Large intestine (tissue), 3 donors: ENCODE measurements around the gene SLC9A7. TPM values are rescaled to one million over a fixed set of nuclear protein-coding genes. Genes with fewer than 3 reads are reported as not detected.

Source experiments
- DNase-seq, 2 donors: peaks; one replicate each; pipeline versions ENCODE4 v3.0.0 to v3.0.0-alpha.2; 2013
- H3K27ac ChIP-seq: one replicate; pipeline ENCODE4 v1.5.1; 2013; ENCODE audit warnings: low read length
- H3K27me3 ChIP-seq: 2 replicates; pipeline ENCODE4 v1.6.1; 2013; ENCODE audit warnings: low read length; ENCODE audit not compliant: control insufficient read depth, insufficient read depth
- H3K36me3 ChIP-seq: 2 replicates; pipeline ENCODE4 v1.6.1; 2013; ENCODE audit warnings: low read length; ENCODE audit not compliant: control insufficient read depth, insufficient read depth
- H3K4me1 ChIP-seq: one replicate; pipeline ENCODE4 v1.6.1; 2013; ENCODE audit warnings: low read length; ENCODE audit not compliant: control insufficient read depth, insufficient read depth
- H3K4me3 ChIP-seq: one replicate; pipeline ENCODE4 v1.5.1; 2013; ENCODE audit warnings: low read length
- H3K9me3 ChIP-seq: one replicate; pipeline ENCODE4 v1.6.1; 2013; ENCODE audit warnings: mild to moderate bottlenecking, low read depth, low read length, moderate library complexity; ENCODE audit not compliant: control insufficient read depth
- WGBS: methylation state at CpG from one replicate; pipeline ENCODE4 v1.1.5; 2013; ENCODE audit warnings: low lambda C conversion rate; ENCODE audit not compliant: insufficient coverage; 5-methylcytosine and 5-hydroxymethylcytosine counted together
- polyA plus RNA-seq: library from polyadenylated mRNA; unstranded; fragments of 120-200 nt; gene quantifications from one replicate; pipeline ENCODE4 v1.2.1, GENCODE V29; 2013

The SLC9A7 gene
- polyA plus RNA-seq, 1 donor: 4.3 TPM

GRCh38 chrX:46653482-46653881 lies 105.4 kb downstream of the SLC9A7 start:
- H3K9me3 ChIP-seq: no peaks in the 10 kb centered on the region
- H3K4me3 ChIP-seq: no peak overlapping the region
- DNase-seq: no peak
- H3K27ac ChIP-seq: no peak overlapping the region
- WGBS: no CpG with 5 or more reads among the region's 6 CpGs
- H3K4me1 ChIP-seq: no peaks in the 10 kb centered on the region
- no peaks in the 10 kb centered on the region for H3K27me3 ChIP-seq
- H3K36me3 ChIP-seq: no peaks in the 10 kb centered on the region

- Histone ChIP-seq H3K4me3 (no peak overlapping the region), H3K36me3 (no peaks in the 10 kb centered on the region), H3K9me3 (no peaks in the 10 kb centered on the region), H3K27ac (no peak overlapping the region), H3K4me1 (no peaks in the 10 kb centered on the region), H3K27me3 (no peaks in the 10 kb centered on the region)
- peak in 1 of 2 donors; percentile 4 for DNase-seq
- no CpG with 5 or more reads among the region's 7 CpGs for WGBS
These were observed 109.3 kb downstream of the SLC9A7 start for GRCh38 chrX:46649421-46650260.

- no peak for DNase-seq
- WGBS: 100% methylated on average over 1 of the region's 6 CpGs
- no peaks in the 10 kb centered on the region for H3K4me1 ChIP-seq
- H3K27ac ChIP-seq: no peak overlapping the region
- H3K9me3 ChIP-seq: no peaks in the 10 kb centered on the region
- no peak overlapping the region for H3K4me3 ChIP-seq
- H3K27me3 ChIP-seq: no peaks in the 10 kb centered on the region
- no peaks in the 10 kb centered on the region for H3K36me3 ChIP-seq
These were observed 110.3 kb downstream of the SLC9A7 start for GRCh38 chrX:46648660-46649059.

- no peak for DNase-seq
- no CpG with 5 or more reads among the region's 5 CpGs for WGBS
- no peaks in the 10 kb centered on the region for H3K27me3 ChIP-seq
- no peak overlapping the region for H3K4me3 ChIP-seq
- H3K36me3 ChIP-seq: no peaks in the 10 kb centered on the region
- no peaks in the 10 kb centered on the region for H3K4me1 ChIP-seq
- no peak overlapping the region for H3K27ac ChIP-seq
- no peaks in the 10 kb centered on the region for H3K9me3 ChIP-seq
These were observed 111.7 kb downstream of the SLC9A7 start for GRCh38 chrX:46647251-46647650.

- no peak overlapping the region for H3K4me3 ChIP-seq
- WGBS: no CpG with 5 or more reads among the region's 4 CpGs
- H3K27me3 ChIP-seq: no peaks in the 10 kb centered on the region
These were observed 113.3 kb downstream of the SLC9A7 start for GRCh38 chrX:46645614-46646013.

GRCh38 chrX:46643636-46644035 lies 115.3 kb downstream of the SLC9A7 start:
- H3K36me3 ChIP-seq: no peaks in the 10 kb centered on the region
- DNase-seq: no peak
- H3K4me1 ChIP-seq: no peaks in the 10 kb centered on the region
- H3K27ac ChIP-seq: no peak overlapping the region
- 100% methylated on average over 1 of the region's 3 CpGs for WGBS
- no peaks in the 10 kb centered on the region for H3K27me3 ChIP-seq
- no peak overlapping the region for H3K4me3 ChIP-seq
- H3K9me3 ChIP-seq: no peaks in the 10 kb centered on the region

More at GRCh38 chrX:46645614-46646013, 113.3 kb downstream of the SLC9A7 start:
- Histone ChIP-seq H3K9me3 (no peaks in the 10 kb centered on the region), H3K36me3 (no peaks in the 10 kb centered on the region), H3K27ac (no peak overlapping the region), H3K4me1 (no peaks in the 10 kb centered on the region)
- no peak for DNase-seq

- Histone ChIP-seq H3K4me3 (no peak overlapping the region), H3K27ac (no peak overlapping the region), H3K36me3 (no peaks in the 10 kb centered on the region), H3K4me1 (no peaks in the 10 kb centered on the region), H3K27me3 (no peaks in the 10 kb centered on the region), H3K9me3 (no peaks in the 10 kb centered on the region)
- WGBS: no CpG with 5 or more reads among the region's 4 CpGs
- DNase-seq: no peak
These were observed 116.8 kb downstream of the SLC9A7 start for GRCh38 chrX:46642145-46642544.

- Histone ChIP-seq H3K4me1 (no peaks in the 10 kb centered on the region), H3K27ac (no peak overlapping the region), H3K36me3 (no peaks in the 10 kb centered on the region), H3K27me3 (no peaks in the 10 kb centered on the region), H3K9me3 (no peaks in the 10 kb centered on the region), H3K4me3 (no peak overlapping the region)
- no CpG with 5 or more reads among the region's 2 CpGs for WGBS
- no peak for DNase-seq
These were observed 121.0 kb downstream of the SLC9A7 start for GRCh38 chrX:46637938-46638337.

GRCh38 chrX:46636223-46636622 lies 122.7 kb downstream of the SLC9A7 start:
- WGBS: no CpG with 5 or more reads among the region's 6 CpGs
- no peak for DNase-seq
- no peaks in the 10 kb centered on the region for H3K9me3 ChIP-seq
- H3K36me3 ChIP-seq: no peaks in the 10 kb centered on the region
- no peak overlapping the region for H3K27ac ChIP-seq
- no peaks in the 10 kb centered on the region for H3K4me1 ChIP-seq
- H3K27me3 ChIP-seq: no peaks in the 10 kb centered on the region
- no peak overlapping the region for H3K4me3 ChIP-seq

GRCh38 chrX:46635186-46635585 lies 123.7 kb downstream of the SLC9A7 start:
- Histone ChIP-seq H3K27me3 (no peaks in the 10 kb centered on the region), H3K9me3 (no peaks in the 10 kb centered on the region), H3K27ac (no peak overlapping the region), H3K4me1 (no peaks in the 10 kb centered on the region), H3K36me3 (no peaks in the 10 kb centered on the region), H3K4me3 (no peak overlapping the region)
- WGBS: no CpG with 5 or more reads among the region's 2 CpGs
- no peak for DNase-seq

- no peak for DNase-seq
- Histone ChIP-seq H3K27ac (no peak overlapping the region), H3K4me1 (no peaks in the 10 kb centered on the region), H3K9me3 (no peaks in the 10 kb centered on the region), H3K36me3 (no peaks in the 10 kb centered on the region), H3K4me3 (no peak overlapping the region), H3K27me3 (no peaks in the 10 kb centered on the region)
- WGBS: no CpG with 5 or more reads among the region's 3 CpGs
These were observed 124.3 kb downstream of the SLC9A7 start for GRCh38 chrX:46634577-46634976.
